HepG2 (cell line): ENCODE results near the gene RPEL1. TPM values are rescaled to one million over a fixed set of nuclear protein-coding genes. Genes with fewer than 3 reads are reported as not detected.

Experiments
- BCL6 ChIP-seq: IDR thresholded peaks from 2 replicates; pipeline ENCODE4 v1.6.1; 2016; ENCODE audit warnings: missing genetic modification reagents, missing compliant biosample characterization
- CEBPG ChIP-seq: IDR thresholded peaks from 2 replicates; pipeline ENCODE4 v1.6.1; 2016
- DNMT3B ChIP-seq: conservative IDR thresholded peaks from 2 replicates; pipeline ENCODE4 v1.6.1; 2016; ENCODE audit warnings: missing biosample characterization, control low read depth
- EP300 ChIP-seq, 3 experiments: sonication (generic) in 1 of 3; formaldehyde crosslinking in 1 of 3; IDR thresholded peaks; 2 replicates each; pipeline versions ENCODE4 v1.5.1 to v1.6.1; 2011 to 2020; ENCODE audit warnings: low read depth in 2 of 3, low read length in 2 of 3, borderline replicate concordance in 1 of 3, improper control_type of control experiment in 1 of 3, mild to moderate bottlenecking in 1 of 3, missing genetic modification reagents in 1 of 3, moderate library complexity in 1 of 3
- ISX ChIP-seq: sonication (generic); formaldehyde crosslinking; conservative IDR thresholded peaks from 2 replicates; pipeline ENCODE4 v1.5.0; 2020; ENCODE audit warnings: missing genetic modification reagents
- KDM5A ChIP-seq: fragments of 200-600 bp; sonication (generic); IDR thresholded peaks from 2 replicates; pipeline ENCODE4 v1.7.0; 2018; ENCODE audit warnings: antibody characterized with exemption, mild to moderate bottlenecking, low read length, borderline replicate concordance
- MAF1 ChIP-seq: sonication (generic); formaldehyde crosslinking; IDR thresholded peaks from 2 replicates; pipeline ENCODE4 v1.5.0; 2020; ENCODE audit warnings: missing genetic modification reagents, borderline replicate concordance
- MATR3 ChIP-seq: sonication (generic); formaldehyde crosslinking; IDR thresholded peaks from 2 replicates; pipeline ENCODE4 v1.4.0; 2020; ENCODE audit warnings: missing genetic modification reagents
- NAIF1 ChIP-seq: sonication (generic); formaldehyde crosslinking; IDR thresholded peaks from 2 replicates; pipeline ENCODE4 v1.5.0; 2020; ENCODE audit warnings: mild to moderate bottlenecking, missing genetic modification reagents, borderline replicate concordance
- NR2F2 ChIP-seq: IDR thresholded peaks from 2 replicates; pipeline ENCODE4 v1.6.1; 2012; ENCODE audit warnings: low read depth, inconsistent platforms, borderline replicate concordance
- PAX8 ChIP-seq: sonication (generic); formaldehyde crosslinking; IDR thresholded peaks from 2 replicates; pipeline ENCODE4 v1.8.0; 2022; ENCODE audit warnings: mild to moderate bottlenecking, missing genetic modification reagents, borderline replicate concordance
- RARG ChIP-seq: sonication (generic); formaldehyde crosslinking; IDR thresholded peaks from 2 replicates; pipeline ENCODE4 v1.4.0; 2020; ENCODE audit warnings: low read depth, mild to moderate bottlenecking, missing genetic modification reagents
- RBM39 ChIP-seq: fragments of 200-400 bp; formaldehyde crosslinking; IDR thresholded peaks from one replicate; pipeline ENCODE4 v1.6.1; 2018; ENCODE audit warnings: antibody characterized with exemption, mild to moderate bottlenecking, low read depth, low read length; ENCODE audit not compliant: poor library complexity, severe bottlenecking
- SAP130 ChIP-seq: IDR thresholded peaks from 2 replicates; pipeline ENCODE4 v1.6.1; 2016; ENCODE audit warnings: low read depth
- ZEB1 ChIP-seq: IDR thresholded peaks from 2 replicates; pipeline ENCODE4 v1.6.1; 2012; ENCODE audit warnings: mild to moderate bottlenecking, low read depth, inconsistent platforms; ENCODE audit not compliant: insufficient replicate concordance
- ZNF367 ChIP-seq: sonication (generic); formaldehyde crosslinking; IDR thresholded peaks from 2 replicates; pipeline ENCODE4 v1.4.0; 2020; ENCODE audit warnings: missing genetic modification reagents, borderline replicate concordance
- ZNF501 ChIP-seq: sonication (generic); formaldehyde crosslinking; IDR thresholded peaks from 2 replicates; pipeline ENCODE4 v1.5.1; 2020; ENCODE audit warnings: mild to moderate bottlenecking, moderate library complexity, missing genetic modification reagents
- ZNF703 ChIP-seq: sonication (generic); formaldehyde crosslinking; IDR thresholded peaks from 2 replicates; pipeline ENCODE4 v1.5.1; 2020; ENCODE audit warnings: missing genetic modification reagents, mild to moderate bottlenecking, moderate library complexity, borderline replicate concordance
- ZSCAN22 ChIP-seq: sonication (generic); formaldehyde crosslinking; IDR thresholded peaks from 2 replicates; pipeline ENCODE4 v1.4.0; 2020; ENCODE audit warnings: mild to moderate bottlenecking, missing genetic modification reagents
- polyA plus RNA-seq, 8 experiments: library from polyadenylated mRNA; depleted of rRNA in 3 of 8; stranded (reverse) in 7 of 8; unstranded in 1 of 8; fragments of >200 nt; fragmentation: Illumina TruSeq in 4 of 8; extraction: Trizol in 4 of 8; gene quantifications; 2 replicates each; pipeline versions ENCODE4 v1.2.1 to v1.2.3, GENCODE V29; 2011 to 2016; ENCODE audit warnings: low read depth in 4 of 8, missing spikeins in 1 of 8, mixed read lengths in 1 of 8; ENCODE audit not compliant: insufficient read depth in 1 of 8
- total RNA-seq, 5 experiments: library from RNA; depleted of rRNA; stranded (reverse); fragments of >200 nt; fragmentation: Illumina TruSeq; extraction: Trizol; gene quantifications; 2 replicates each; pipeline ENCODE4 v1.2.3, GENCODE V29; 2016; ENCODE audit warnings: low read depth in 1 of 5
- TF ChIP-seq, protein P1 (sequence below): sonication (generic); formaldehyde crosslinking; IDR thresholded peaks from 2 replicates; pipeline ENCODE4 v1.4.0; 2020; ENCODE audit warnings: missing genetic modification reagents
- TF ChIP-seq, protein P2 (sequence below): sonication (generic); formaldehyde crosslinking; IDR thresholded peaks from 2 replicates; pipeline ENCODE4 v1.4.0; 2020; ENCODE audit warnings: missing genetic modification reagents
- TF ChIP-seq, protein P3 (sequence below): sonication (generic); formaldehyde crosslinking; IDR thresholded peaks from 2 replicates; pipeline ENCODE4 v1.5.0; 2020; ENCODE audit warnings: missing genetic modification reagents, mild to moderate bottlenecking, borderline replicate concordance

RPEL1 gene
- total and polyA plus RNA-seq, 2 of the 13 experiments (the other 11 are each of a cell fraction or from before 2014, with no cell fraction given), result 0.04 to 0.07 TPM

DNA sequence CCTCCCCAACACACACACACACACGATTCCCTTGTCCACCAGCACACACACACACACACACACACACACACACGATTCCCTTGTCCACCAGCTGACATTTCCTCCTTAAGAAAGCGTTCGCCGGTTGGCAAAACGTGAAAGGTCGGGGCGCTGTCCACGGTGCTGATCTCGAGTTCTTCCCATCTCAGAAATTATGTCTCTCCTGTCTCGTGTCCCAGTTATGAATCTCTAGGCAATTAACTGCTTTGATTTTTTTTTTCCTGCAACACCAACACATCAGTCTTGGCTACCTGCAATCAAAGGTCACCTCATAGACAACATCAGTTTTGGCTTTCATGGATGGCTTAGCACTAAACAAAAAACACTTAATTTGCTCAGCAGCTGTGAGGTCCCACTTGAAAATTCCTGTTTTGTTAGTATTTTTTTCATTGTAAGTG lies 33.2 kb downstream of the RPEL1 start (continued):
- TF ChIP-seq, protein P1, sequence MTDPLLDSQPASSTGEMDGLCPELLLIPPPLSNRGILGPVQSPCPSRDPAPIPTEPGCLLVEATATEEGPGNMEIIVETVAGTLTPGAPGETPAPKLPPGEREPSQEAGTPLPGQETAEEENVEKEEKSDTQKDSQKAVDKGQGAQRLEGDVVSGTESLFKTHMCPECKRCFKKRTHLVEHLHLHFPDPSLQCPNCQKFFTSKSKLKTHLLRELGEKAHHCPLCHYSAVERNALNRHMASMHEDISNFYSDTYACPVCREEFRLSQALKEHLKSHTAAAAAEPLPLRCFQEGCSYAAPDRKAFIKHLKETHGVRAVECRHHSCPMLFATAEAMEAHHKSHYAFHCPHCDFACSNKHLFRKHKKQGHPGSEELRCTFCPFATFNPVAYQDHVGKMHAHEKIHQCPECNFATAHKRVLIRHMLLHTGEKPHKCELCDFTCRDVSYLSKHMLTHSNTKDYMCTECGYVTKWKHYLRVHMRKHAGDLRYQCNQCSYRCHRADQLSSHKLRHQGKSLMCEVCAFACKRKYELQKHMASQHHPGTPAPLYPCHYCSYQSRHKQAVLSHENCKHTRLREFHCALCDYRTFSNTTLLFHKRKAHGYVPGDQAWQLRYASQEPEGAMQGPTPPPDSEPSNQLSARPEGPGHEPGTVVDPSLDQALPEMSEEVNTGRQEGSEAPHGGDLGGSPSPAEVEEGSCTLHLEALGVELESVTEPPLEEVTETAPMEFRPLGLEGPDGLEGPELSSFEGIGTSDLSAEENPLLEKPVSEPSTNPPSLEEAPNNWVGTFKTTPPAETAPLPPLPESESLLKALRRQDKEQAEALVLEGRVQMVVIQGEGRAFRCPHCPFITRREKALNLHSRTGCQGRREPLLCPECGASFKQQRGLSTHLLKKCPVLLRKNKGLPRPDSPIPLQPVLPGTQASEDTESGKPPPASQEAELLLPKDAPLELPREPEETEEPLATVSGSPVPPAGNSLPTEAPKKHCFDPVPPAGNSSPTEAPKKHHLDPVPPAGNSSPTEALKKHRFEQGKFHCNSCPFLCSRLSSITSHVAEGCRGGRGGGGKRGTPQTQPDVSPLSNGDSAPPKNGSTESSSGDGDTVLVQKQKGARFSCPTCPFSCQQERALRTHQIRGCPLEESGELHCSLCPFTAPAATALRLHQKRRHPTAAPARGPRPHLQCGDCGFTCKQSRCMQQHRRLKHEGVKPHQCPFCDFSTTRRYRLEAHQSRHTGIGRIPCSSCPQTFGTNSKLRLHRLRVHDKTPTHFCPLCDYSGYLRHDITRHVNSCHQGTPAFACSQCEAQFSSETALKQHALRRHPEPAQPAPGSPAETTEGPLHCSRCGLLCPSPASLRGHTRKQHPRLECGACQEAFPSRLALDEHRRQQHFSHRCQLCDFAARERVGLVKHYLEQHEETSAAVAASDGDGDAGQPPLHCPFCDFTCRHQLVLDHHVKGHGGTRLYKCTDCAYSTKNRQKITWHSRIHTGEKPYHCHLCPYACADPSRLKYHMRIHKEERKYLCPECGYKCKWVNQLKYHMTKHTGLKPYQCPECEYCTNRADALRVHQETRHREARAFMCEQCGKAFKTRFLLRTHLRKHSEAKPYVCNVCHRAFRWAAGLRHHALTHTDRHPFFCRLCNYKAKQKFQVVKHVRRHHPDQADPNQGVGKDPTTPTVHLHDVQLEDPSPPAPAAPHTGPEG (CRISPR knock-in tag), result no peak
- TF ChIP-seq MAF1 (CRISPR knock-in tag) (no peak), BCL6 (0 out of 2 replicates have a peak, but pooled peaks have one; percentile 17), SAP130 (CRISPR knock-in tag) (peak; percentile 39; the same call in 1 of the 2 replicates), RBM39 (no peak), RARG (CRISPR knock-in tag) (no peak), NAIF1 (no peak), KDM5A (no peak), ZSCAN22 (CRISPR knock-in tag) (no peak), PAX8 (no peak), EP300 (IDR thresholded peaks at IDR 0.05; ENCODE audit: low read depth in 2 of 2, low read length in 2 of 2) (no peak), EP300 (CRISPR knock-in tag; IDR thresholded peaks at IDR 0.05; ENCODE audit: borderline replicate concordance) (no peak), ZNF367 (CRISPR knock-in tag) (no peak), NR2F2 (no peak), ZNF703 (no peak), CEBPG (no peak), ZEB1 (no peak), ZNF501 (CRISPR knock-in tag) (no peak), DNMT3B (CRISPR knock-in tag) (peak; percentile 44; the same call in 1 of the 2 replicates), MATR3 (CRISPR knock-in tag) (no peak), ISX (CRISPR knock-in tag) (no peak)
- TF ChIP-seq, protein P2, sequence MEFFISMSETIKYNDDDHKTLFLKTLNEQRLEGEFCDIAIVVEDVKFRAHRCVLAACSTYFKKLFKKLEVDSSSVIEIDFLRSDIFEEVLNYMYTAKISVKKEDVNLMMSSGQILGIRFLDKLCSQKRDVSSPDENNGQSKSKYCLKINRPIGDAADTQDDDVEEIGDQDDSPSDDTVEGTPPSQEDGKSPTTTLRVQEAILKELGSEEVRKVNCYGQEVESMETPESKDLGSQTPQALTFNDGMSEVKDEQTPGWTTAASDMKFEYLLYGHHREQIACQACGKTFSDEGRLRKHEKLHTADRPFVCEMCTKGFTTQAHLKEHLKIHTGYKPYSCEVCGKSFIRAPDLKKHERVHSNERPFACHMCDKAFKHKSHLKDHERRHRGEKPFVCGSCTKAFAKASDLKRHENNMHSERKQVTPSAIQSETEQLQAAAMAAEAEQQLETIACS (CRISPR knock-in tag), result no peak
- TF ChIP-seq, protein P3, sequence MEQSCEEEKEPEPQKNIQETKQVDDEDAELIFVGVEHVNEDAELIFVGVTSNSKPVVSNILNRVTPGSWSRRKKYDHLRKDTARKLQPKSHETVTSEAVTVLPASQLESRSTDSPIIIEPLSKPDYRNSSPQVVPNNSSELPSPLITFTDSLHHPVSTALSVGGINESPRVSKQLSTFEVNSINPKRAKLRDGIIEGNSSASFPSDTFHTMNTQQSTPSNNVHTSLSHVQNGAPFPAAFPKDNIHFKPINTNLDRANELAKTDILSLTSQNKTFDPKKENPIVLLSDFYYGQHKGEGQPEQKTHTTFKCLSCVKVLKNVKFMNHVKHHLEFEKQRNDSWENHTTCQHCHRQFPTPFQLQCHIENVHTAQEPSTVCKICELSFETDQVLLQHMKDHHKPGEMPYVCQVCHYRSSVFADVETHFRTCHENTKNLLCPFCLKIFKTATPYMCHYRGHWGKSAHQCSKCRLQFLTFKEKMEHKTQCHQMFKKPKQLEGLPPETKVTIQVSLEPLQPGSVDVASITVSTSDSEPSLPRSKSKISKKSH (CRISPR knock-in tag), result no peak
